EL (cell line): ENCODE measurements around the gene MGMT.
A peak's percentile ranks its signal among the peaks of the same experiment; 100 is the strongest.

Experiments
- DNase-seq: peaks from one replicate; pipeline ENCODE4 v3.0.0-alpha.2; 2016

The MGMT gene

DNA sequence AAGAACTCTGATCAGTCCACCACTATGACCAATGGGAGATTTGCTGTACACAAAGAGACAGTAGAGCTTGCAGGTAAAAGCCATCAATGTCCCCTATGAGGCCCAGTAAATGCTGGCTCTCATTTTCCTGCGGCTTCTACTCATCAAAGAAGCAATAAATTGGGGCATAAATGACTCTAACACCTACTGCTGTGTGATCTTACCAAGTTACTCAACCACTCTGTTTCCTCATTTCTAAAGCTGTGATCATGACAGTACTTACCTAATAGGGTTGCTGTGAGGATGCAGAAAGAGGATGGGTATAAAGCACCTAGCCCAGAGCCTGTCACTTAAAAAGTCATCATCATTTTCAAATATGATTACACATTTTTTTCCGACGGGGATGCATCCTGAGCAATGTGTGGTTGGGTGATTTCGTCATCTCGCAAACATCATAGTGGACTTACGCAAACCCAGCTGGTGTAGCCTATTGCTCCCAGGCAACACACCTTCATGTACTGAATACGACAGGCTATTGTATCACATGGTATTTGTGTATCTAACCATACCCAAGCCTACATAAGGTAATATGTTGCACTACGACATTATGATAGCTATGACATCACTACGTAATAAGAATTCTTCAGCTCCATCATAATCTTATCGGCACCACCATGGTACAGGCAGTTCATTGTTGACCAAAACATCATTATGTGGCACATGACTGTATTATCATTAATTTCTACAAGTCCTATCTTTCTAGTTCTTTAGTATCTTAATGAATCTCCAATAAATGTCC lies 7.1 kb upstream of the MGMT start:
- no peak for DNase-seq

DNA sequence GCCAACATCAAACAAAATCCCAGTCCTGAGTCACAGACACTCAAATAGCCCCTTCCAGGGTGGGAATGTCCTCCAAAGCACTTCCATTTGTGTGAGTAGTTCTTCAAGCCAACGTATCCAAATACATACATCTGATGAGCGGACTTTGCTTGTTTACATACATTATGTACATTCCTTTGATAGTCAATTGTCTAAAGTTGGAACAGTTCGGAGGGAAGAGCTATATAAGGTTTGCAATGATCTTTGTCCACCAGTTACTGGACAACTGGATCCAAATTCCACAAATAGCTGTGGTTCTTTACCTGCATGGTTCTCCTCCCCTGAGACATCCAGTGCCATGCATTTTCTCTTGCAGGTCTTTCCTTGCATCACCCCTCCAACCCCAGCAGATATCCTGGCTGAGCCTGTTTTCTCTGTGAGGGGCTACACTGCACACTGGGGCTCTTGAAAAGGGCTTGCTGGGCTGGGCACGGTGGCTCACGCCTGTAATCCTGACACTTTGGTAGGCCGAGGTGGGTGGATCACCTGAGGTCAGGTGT lies 4.7 kb upstream of the MGMT start:
- no peak for DNase-seq

DNA sequence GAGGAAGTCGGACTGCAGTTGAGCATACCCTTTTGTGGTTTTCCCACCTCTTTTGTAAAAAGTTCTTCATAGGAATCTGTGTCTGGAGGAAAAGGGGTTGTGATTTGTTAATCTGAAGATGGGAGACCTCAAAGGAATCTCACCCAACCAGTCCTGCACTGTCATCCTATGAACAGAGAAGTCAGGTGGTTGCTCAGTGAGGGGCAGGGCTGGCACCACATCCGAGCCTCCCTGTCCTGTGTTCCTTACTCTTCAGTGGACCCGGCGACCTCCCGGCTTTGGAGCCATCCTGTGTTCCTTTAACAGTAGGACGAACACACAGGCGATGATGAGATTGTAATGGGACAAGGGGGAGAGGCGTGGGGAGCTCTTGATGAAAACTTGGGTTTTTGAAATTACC lies 2.8 kb upstream of the MGMT start:
- no peak for DNase-seq

DNA sequence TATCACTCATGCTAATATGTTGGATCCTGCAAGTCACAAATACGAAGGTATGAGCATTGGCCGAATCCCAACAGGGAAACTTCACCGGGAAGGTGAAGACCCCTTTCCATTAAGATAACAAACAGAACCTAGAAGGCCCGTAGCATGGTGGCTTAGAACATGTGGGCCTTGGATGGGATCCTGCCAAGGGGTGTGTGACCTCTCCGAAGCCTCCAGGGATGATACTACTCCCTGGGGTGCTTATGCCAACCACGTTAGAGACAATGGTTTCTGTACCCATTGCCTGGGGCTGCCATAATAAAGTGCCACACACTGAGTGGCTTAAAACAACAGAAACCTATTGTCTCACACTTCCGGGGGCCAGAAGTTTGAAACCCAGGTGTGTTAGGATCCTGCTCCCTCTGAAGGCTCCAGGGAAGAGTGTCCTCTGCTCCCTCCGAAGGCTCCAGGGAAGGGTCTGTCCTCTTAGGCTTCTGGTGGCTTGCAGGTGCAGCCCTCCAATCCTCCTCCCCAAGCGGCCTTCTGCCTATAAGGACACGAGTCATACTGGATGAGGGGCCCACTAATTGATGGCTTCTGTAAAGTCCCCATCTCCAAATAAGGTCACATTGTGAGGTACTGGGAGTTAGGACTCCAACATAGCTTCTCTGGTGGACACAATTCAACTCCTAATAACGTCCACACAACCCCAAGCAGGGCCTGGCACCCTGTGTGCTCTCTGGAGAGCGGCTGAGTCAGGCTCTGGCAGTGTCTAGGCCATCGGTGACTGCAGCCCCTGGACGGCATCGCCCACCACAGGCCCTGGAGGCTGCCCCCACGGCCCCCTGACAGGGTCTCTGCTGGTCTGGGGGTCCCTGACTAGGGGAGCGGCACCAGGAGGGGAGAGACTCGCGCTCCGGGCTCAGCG lies 992 bp upstream of the MGMT start:
- DNase-seq: no peak

DNA sequence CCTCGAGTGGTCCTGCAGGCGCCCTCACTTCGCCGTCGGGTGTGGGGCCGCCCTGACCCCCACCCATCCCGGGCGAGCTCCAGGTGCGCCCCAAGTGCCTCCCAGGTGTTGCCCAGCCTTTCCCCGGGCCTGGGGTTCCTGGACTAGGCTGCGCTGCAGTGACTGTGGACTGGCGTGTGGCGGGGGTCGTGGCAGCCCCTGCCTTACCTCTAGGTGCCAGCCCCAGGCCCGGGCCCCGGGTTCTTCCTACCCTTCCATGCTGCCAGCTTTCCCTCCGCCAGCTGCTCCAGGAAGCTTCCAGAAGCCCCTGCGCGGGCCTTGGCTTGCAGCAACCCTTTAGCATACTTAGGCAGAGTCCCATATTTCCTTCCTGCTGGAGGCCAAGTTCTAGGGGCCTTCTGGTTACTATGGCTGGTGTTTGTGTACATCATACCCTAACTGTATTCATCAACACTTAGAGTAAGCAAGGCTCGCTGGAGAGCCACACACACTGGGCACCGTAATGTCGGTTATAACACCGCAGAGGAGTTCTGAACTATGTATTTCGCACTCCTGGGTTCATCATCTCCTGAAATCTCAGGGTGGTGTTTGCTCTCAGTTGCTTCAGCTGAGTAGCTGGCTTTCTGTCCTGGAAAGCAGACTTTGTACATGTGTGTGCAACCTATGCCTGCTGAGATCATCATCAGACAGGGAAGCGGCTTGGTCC lies 471 bp downstream of the MGMT start:
- DNase-seq: peak; percentile 11

DNA sequence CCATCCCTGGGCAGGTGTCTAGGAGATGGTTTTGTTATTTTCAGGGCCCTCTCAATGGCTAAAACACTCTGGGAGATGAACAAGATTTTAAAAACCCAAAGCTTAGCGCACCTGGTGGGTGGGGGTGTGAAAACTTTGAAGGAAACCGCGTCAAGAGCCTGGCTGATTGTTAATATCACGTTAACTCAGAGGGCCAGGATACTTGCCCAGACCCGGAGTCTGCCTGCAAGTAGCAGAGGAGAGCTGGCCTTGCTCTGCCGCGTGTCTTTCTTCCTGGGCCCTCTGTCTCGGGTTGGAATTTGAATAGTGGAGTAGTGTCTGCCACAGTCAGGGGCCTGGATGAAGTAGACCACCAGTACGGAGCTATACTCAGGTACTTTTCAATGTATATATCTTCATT lies 1.1 kb downstream of the MGMT start:
- DNase-seq: no peak

DNA sequence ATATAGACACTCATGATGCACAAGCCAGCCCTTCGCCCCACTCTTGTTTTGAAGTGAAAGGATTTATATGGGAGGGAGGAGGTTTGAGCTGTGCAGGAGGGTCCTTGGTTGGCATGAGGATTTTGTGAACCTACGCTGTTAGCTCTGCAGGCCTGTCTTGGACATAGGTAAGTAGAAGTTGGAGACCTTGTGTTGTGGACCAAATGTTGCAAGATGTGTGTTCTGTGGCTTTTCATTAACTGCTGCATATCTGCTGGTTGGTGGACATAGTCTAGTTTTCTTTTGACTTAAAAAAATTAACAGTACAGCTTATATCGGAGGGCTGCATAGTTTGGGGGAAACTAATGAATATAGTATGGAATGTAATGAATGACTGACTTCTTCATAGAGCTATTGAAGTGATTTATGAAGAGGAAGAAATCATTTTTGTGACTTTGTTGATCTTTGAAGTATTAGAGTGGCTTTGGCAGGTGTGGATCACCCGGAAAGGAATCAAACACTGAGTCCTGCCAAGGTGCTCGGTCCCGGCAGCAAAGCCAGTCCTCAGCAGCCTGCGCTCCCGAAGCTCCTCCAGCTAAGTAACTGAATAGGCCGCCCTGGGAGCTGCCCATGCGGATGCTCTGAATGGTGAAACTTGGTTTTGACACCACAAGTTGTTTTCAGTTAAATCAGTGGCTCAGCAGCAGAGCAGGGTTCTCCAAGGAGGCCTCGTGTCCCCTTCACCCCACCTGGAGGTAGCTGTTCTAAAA lies 3.2 kb downstream of the MGMT start:
- DNase-seq: no peak

DNA sequence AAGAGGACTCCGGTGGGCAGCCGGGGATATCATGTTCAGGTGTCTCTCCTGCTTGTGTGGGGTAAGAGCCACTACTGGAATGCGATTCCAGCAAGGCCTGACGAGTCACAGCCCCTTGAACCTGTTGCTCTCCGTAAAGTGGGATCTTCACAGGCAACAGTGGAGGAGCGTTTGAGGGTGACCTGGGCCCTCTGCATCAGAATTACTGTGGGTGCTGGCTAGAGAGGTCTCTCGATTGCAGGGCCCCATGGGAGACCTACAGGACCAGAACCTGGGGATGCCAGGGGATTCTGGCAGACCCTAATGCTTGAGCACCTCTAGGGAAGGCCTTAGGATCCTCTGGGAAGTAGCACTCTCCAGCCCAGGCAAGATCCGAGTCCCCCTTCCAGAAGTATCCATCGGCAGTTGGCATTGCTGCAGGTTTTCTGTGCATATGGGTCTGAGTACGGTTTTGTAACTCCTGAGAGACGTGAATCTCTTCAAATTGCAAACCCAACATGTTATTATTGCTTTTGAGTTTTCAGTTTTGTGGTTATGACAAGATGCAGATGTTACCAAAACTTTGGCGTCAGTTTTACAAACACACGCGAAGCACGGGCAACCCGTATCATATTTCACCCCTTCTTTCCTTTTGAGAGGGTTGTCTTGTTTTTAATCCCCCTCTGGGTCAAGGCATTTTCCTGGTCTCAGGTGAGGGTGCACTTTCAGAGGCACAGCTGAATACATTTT lies 4.6 kb downstream of the MGMT start:
- DNase-seq: no peak

DNA sequence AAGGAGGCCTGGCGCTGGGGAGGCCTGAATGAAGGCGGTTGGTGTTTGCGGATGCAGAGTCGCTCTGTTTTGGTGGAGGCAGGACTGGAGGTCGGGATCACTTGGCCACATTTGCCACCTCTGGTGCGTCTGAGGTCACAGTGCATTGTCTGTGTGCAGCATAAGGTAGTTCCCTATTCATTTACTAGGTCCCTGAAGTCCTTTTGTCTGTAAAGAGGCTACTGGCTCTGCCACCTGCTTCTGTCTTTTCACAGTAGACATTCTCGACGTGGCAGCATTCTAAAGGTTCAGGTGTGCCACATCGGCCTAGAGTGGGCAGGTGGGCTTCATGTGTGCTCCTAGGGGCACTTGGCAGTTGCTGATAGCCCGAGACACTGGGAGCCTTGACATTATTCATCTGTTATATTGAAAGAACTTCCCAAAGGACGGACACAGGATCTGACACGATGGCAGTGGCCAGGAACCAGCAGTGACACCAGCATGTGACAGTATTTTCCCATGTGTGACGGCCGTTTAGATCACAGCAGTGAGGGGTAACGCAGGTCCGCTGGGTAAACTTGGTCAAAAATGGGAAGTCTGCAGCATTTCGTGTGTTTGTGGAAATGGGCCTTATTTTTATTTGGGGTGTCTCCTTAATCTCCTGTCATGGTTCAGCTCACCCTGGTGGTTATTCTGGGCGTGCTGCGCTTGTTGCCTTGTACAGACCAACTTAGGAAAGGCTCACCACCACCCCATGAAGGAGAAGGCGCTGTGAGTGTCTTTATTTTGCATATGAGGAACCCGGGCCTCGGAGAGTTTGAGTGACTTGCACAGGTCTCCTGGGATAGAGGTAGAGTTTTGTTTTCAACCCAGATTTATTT lies 5.9 kb downstream of the MGMT start:
- no peak for DNase-seq

DNA sequence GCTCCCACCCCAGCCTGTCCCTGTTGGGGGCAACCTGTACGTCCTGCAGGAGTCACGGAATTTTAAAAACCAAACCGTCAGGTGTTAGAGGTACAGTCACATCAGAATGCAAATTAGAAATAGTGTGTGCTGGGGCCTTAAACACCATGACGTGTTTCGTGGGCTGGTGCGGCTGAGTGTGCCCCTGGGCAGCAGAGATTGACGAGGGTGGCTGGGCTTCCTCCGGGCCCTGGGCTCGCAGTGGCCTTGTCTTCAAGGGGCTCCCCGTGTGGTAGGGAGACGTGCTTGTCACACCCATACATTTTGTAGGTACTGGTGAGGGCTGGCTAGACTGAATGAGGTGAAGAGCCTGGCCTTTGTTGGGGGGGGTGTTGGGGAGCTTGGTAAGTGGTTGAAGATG lies 7.6 kb downstream of the MGMT start:
- no peak for DNase-seq

DNA sequence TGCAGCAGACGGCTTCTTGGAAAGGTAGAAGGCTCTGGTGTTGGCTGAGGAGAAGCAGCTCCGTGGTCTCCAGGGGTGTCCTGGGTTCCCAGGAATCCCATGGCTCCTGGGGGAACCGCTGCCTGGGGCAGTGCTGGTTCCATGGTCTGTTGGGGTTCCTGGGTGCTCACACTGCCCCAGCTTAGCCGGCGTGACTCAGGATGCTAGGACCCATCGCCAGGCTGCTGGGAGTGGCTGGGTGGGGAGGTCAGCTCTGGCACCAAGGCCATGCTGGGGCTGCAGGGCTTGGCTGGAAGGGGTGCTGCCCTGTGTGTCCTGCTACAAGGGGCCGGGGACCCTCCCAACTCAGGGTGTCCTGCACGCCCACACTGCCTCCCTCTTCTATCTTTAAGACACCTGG lies 9.4 kb downstream of the MGMT start:
- no peak for DNase-seq

DNA sequence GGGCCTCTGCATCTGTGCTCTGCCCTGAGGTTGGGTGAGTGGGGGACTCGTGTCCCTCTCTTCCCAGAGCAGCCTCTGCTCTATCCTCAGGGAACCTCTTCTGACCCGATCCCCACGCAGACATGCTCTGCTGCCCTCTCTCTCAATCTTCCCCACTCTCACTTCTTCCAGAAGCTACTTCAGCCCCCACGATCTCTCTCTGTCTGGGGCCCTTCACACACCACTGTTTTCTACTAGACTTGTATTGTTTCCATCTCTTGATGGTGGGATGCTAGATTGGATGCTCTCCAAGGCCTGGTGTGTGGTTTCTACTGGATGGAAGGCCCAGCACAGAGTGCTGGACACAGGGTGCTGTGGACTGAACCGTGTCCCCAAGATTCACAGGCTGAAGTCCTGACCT lies 10.0 kb downstream of the MGMT start:
- DNase-seq: no peak

DNA sequence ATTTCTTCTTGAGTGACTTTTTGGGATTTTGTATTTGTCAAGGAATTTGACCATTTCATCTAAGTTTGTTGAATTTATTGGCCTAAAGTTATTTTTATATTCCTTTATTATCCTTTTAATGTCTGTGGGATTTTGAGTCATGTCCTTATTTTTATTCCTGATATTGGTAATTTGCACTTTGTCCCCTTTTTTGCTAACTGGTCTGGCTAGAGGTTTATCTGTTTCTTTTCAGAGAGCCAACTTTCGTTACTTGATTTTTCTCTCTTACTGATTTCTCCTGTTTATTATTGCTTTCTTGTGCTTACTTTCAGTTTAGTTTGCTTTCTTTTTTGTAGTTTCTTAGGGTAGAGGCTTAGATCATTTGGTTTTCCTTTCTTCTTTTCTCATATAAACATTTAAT lies 14.6 kb downstream of the MGMT start:
- DNase-seq: no peak

DNA sequence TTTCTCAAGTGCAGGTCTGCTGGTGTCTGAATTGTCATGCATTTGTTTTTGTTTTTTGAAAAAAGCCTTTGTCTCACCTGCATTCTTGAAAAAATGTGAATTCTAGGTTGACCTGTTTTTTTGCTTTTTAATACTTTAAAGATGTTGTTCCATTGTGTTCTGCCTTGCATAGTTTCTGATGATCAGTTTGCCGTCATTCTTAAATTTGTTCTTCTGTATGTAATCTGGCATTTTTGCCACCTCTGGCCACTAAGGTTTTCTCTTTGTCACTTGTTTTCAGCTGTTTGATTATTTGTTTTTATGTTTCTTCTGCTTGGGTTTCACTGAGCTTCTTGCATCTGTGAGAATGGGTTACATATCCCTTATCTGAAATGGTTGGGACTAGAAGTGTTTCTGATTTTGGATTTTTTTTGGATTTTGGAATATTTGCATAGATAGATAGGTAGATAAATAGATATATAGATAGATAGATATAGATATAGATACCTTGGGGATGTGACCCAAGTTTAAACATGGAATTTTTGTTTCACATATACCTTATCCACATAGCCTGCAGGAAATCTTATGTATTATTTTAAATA lies 16.5 kb downstream of the MGMT start:
- DNase-seq: no peak

DNA sequence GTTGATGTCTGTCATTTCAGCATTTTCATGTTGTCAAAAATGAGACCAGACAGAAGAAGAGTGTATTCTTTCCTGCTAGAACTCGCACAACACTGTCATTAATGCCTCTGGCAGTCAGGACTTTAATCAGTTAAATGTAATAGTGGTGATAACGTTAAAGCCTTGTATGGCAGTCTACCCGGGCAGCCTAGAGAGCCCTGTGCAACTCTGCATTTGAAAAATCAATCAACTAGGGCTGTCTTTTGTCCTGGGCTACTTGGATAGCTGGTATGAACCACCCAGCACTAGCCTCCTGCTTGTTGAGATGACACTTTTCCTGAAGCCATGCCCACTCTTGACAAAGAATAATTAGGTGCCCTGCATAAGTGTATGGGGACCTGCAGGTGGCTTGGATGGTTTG lies 19.8 kb downstream of the MGMT start:
- no peak for DNase-seq

DNA sequence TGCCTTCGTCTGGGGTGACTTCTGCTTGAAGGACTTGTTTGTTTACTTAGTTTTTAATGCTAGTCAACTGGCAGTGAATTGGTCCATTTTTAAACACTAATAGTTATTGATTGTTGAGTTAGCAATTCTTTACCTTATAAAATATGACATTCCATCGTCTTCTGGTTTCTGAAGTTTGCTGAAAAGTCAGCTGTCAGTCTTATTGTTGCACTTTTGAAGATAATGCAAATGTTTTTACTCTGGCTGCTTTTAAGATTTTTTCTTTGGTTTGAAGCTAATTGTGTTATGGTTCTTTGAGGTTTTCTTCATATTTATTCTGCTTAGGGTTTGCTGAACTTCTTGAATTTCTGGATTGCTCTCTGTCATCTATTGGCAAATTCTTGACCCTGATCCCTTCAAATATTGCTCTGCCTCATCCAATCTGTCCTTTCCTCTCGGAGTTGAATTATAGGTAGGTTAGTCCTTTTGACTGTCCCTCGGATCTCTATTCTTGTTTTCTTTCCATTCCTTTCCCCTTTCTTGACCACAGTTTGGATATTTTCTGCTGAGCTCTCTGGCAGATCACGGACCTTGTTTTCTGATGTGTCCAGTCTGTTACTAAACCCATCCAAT lies 24.2 kb downstream of the MGMT start:
- peak; percentile 2 for DNase-seq

DNA sequence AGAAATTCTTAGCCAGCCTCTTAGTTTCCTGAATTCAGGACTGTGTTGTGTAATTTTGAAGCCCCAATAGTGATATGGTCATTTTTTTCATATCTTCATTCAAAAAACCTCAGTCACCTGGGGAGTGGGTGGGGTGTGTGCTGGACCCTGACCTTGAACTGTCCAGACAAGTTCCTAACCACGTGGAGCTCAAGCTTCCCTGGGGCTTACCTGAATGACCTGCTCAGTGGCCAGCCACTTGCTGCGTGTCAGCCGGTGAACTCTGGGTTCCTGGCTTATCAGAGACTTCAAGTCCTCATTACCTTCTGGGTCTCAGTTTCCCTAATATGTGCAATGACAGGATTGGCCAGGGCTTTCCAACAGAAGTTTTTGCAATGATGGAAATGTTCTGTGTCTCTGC lies 27.1 kb downstream of the MGMT start:
- DNase-seq: no peak

DNA sequence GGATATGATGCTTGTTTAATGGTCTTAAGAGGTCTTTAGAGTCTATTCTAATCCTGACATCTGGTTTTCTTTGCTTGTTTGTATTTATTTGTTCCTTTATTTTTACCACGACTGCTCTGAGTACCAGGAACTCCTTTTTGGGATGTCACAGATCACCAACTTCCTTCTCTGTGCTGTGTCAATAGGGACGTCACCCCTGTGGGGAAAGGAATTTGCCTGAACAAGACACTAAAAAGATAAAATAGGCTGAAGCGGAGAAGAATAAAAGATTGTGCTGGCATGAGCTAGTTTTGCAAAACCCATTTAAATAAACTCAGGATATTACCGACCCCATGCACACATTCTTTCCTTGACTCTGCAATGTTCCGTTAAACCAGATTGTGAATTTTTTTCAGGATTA lies 27.7 kb downstream of the MGMT start:
- no peak for DNase-seq

DNA sequence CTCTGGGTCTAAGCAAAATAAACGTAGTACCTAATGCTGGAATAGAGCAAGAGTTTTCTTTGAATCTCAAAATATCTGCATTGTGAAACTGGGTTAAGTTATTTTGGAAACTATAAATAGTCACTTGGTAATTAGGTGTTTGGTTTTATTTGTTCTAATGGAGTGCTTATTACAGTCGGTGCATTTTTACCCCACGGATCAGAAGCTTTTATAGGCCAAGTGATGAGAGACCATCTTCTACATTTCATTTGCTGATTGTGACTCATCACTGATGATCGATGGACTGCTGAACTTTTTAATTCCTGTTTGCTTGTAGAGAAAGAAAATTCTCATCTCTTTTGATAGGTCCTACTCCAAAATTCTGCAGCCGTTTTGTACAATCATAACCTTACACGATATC lies 28.2 kb downstream of the MGMT start:
- no peak for DNase-seq

DNA sequence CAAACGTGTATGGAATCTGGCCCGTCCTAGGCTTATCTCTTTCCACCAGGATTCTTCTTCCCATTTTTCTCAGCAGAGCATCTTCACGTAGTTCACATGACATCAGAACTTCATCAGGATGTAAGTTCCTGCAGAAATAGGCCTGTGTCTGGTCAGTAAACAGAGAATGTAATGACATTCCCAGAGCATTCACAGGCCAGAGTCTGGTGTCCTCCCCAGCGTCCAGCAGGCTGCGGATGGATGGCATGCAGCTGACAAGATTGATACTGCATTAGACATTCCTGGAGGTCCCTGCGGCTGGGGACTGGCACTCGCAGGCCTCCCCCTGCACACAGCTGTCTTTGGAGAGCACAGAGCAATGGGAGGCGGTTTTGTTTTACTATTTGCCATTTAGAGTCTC lies 28.7 kb downstream of the MGMT start:
- no peak for DNase-seq
